HG02759 (cell line): ENCODE data around the gene RALGDS.

Source experiments
- ATAC-seq: cut with Tn5 transposase; IDR thresholded peaks from one replicate; pipeline ENCODE4 v1.9.1; 2021; ENCODE audit warnings: mild to moderate bottlenecking, moderate library complexity; ENCODE audit not compliant: unreplicated experiment

The RALGDS gene

DNA sequence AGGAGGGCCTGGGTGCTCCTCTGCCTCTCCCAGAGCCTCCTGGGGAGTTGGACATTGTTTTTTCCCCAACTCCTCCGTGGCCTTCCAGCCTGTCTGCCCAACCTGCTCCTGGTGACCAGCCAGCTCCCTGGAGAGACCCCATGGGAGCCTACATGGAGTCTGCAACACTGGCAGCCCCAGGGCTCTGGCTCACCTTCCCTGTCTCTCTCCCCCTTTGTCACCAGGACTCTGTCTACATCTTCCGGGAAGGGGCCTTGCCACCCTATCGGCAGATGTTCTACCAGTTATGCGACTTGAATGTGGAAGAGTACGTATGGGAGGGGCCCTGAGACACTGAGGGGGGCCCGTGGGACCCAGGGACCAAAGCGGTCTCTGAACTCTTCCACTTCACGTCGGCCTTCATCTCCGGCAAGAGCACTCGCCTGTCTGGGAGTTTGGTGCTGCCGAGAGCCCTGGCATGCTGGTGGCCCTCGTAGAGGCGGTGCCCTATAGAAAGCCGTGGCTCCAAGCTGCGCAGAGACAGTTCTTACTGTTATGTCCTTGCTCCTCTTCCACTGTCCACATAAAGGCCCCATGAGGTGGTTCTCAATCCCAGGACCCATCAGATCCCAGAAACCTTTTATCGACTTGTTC, 65.1 kb downstream of the RALGDS start:
- ATAC-seq: no peak

DNA sequence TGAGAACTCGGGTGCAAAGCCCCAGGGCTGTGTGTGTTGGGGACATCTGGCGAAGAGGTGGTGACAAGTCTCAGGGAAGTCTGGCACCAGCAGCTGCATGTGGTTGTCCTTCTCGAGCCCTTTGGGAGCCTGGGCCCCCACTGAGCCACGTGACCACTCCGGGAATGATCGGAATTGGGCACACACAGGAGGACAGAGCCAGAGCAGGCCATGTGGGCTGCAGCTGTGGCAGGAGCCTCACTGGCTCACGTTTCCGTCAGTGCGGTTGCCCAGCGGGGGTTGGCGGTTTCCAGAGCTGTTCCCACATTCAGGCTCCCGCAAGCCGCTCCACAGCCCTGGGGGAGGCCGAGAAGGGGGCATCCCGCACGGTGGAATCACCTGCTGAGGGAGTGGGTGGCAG, 66.1 kb downstream of the RALGDS start:
- ATAC-seq: no peak

GRCh38 chr9:133054194-133054890, 66.7 kb downstream of the RALGDS start:
- ATAC-seq: no peak

DNA sequence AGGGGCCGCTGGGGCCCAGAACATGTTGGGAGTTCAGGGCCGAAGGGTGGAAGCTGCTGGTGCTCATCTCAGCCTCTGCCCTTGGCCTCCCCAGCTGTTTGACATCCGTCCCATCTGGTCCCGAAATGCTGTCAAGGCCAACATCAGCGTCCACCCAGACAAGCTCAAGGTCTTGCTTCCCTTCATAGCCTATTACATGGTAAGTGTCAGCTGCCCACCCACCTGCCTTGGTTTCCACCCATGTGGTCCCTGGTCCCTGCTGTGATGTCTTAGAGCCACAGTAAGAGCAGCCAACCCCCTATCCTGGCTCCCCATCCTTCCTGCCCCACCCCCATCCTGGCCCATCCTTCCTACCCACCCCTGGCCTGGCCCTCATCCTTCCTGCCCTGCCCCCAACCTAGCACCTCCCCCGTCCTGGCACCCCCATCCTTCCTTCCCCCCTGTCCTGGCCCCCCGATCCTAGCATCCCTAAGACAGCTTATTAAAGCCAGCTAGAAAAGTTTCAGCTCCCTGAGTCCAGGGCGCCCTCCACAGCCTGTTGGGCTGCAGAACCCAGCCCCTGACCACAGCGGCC, 69.0 kb downstream of the RALGDS start:
- ATAC-seq: no peak

DNA sequence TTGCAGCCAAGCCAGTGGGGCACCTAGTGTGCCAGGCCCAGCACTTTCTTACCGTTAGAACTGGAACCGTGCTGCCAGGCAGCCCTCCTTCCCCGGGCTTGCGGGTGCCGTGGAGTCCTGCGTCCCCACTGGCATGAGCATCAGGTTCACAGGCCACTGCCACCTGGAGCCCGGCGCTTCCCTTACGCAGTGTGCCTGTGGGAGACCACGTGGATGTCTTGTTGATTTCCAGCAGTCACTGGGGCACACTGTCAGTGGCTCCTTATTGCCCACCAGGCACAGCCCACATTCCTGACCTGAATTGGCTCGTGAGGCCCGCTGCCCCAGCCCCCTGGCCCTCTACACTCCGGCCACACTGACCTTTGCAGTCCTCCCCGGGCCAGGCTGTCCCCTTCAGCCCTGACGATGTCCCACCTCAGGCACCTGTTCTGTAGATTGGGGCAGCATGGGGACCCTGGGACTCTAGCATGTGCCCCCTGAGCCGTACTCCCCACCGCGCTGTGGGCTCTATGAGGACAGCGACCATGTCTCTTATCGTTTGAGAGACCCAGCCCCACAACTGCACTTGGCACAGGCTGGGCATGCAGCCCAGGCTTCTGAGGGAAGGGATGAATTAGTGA, 69.6 kb downstream of the RALGDS start:
- no peak for ATAC-seq

- no peak for ATAC-seq
Measured at GRCh38 chr9:133050781-133051180, 70.3 kb downstream of the RALGDS start.

GRCh38 chr9:133050142-133050541, 70.9 kb downstream of the RALGDS start:
- ATAC-seq: no peak

DNA sequence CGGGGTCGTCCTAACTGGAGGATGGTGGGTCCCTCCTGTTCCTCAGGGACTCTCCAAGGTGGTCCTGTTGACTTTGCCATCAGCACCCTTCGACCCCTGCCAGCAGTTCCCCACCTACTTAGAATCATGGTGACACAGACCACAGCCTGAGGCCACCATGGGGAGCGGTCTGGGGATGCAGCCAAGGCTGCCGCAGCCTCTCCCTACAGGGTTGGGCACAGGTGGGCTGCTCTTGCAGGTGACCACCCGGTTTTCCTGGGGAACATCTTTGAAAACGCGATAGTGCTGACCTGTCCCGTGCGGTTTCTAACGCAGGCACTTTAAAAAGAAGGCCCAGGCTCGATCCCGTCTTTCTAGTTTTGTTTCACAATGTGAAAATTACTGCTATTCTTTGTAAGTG, 72.0 kb downstream of the RALGDS start:
- no peak for ATAC-seq

DNA sequence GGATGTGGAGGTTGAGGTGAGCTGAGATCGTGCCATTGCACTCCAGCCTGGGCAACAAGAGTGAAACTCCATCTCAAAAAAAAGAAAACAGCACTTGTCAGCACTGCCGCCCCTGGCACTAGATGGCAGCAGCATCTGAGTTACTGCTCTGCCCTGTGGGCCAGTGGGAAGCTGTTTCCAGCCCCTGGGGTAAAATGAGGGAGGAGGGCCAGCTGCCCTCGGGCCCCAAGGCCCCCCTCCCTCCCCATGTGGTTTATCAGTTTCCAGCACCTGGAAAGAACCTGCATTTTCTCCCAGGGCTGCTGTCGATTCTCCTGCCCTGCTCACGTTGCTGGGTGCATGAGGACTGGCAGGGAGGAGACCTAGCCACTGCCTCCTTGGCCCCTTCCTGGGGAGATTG, 72.4 kb downstream of the RALGDS start:
- no peak for ATAC-seq
